ENCODE data around the gene FLOT2.

DNA sequence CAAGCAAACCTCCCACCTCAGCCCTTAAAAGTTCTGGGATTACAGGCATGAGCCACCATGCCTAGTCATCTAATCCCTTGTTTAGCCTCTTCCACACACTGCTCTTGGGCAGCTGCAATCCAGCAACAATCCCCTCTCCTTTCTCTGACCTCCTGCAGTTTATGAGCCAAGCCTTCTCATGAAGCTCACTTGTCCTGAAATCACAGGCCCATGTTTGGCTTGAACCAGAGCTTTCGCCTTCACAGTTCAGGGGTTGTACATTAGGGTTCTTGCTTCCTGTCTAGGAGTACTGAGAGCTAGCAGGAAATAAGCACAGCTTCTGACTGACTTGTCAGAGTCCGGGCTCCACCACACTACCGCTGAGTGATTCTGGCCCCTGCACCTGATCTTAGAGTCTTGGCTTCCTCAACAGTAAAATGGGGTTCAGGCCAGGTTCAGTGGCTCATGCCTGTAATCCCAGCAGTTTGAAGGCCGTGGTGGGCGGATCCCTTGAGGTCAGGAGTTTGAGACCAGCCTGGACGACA is 26.4 kb downstream of the FLOT2 start:
- TF ChIP-seq FOXM1 (IDR thresholded peaks at IDR 0.05; ENCODE audit: low read depth, low read length) = no peak
- no peak for TF ChIP-seq TARDBP (IDR thresholded peaks at IDR 0.05; ENCODE audit: borderline replicate concordance)
- peak; percentile 68; the same call in 1 of the 2 replicates for TF ChIP-seq POLR2AphosphoS5 (IDR thresholded peaks at IDR 0.05; ENCODE audit: low read length)

All from GM12878 (cell line).